NAMALWA (cell line): ENCODE results near the gene TMEM80.
"Not testable (repeated sequence)": the region's sequence is repeated elsewhere in the genome, so short reads cannot be mapped to it uniquely, and the experiment has no call there.

Experiments used
- DNase-seq: peaks from one replicate; pipeline ENCODE4 v3.0.0-alpha.2; 2015; ENCODE audit warnings: low spot score

TMEM80 gene

GRCh38 chr11:679271-680207 is 16.1 kb upstream of the TMEM80 start:
- no peak for DNase-seq

- no peak for DNase-seq
Observed at GRCh38 chr11:680476-680875, 15.1 kb upstream of the TMEM80 start.

GRCh38 chr11:680970-681369 is 14.6 kb upstream of the TMEM80 start:
- no peak for DNase-seq

GRCh38 chr11:686451-687243 is 9.0 kb upstream of the TMEM80 start:
- no peak for DNase-seq

- DNase-seq: no peak
Observed at GRCh38 chr11:687751-688150, 7.9 kb upstream of the TMEM80 start.

- no peak for DNase-seq
Observed at GRCh38 chr11:688681-689080, 6.9 kb upstream of the TMEM80 start.

- no peak for DNase-seq
Observed at GRCh38 chr11:689625-690024, 6.0 kb upstream of the TMEM80 start.

GRCh38 chr11:690244-690643 is 5.4 kb upstream of the TMEM80 start:
- not testable (repeated sequence) for DNase-seq

- no peak for DNase-seq
Observed at GRCh38 chr11:690738-691633, 4.6 kb upstream of the TMEM80 start.

- DNase-seq: no peak
Observed at GRCh38 chr11:691710-692590, 3.7 kb upstream of the TMEM80 start.

GRCh38 chr11:692824-693414 is 2.7 kb upstream of the TMEM80 start:
- no peak for DNase-seq

GRCh38 chr11:693415-693831 is 2.2 kb upstream of the TMEM80 start:
- DNase-seq: no peak

- DNase-seq: no peak
Observed at GRCh38 chr11:693887-694562, 1.6 kb upstream of the TMEM80 start.

GRCh38 chr11:694563-695287 is 891 bp upstream of the TMEM80 start, which contains the start of gene DEAF1:
Gene DEAF1, minus strand, starts transcription at chr11:695222. Its CDS starts 175 bp downstream, at chr11:695047.
- DNase-seq: peak; percentile 98

- DNase-seq: no peak
Observed at GRCh38 chr11:695288-695537, 403 bp upstream of the TMEM80 start.

GRCh38 chr11:696955-697491 is 1.4 kb downstream of the TMEM80 start:
- peak; percentile 78 for DNase-seq

GRCh38 chr11:697811-698311 is 2.2 kb downstream of the TMEM80 start:
- no peak for DNase-seq

GRCh38 chr11:698493-699115 is 3.0 kb downstream of the TMEM80 start:
- no peak for DNase-seq

- DNase-seq: no peak
Observed at GRCh38 chr11:699116-699508, 3.5 kb downstream of the TMEM80 start.
